Heart right ventricle (tissue), 16 donors: ENCODE data around the gene AUTS2. TPM values are rescaled to one million over a fixed set of nuclear protein-coding genes. Genes with fewer than 3 reads are reported as not detected.

ENCODE experiments used
- ATAC-seq, 8 donors: fragments of 200-7000 bp; cut with Tn5 transposase; one replicate each; pipeline ENCODE4 v1.9.1; 2020; ENCODE audit warnings: mild to moderate bottlenecking in 8 of 8, moderate library complexity in 8 of 8, moderate number of reproducible peaks in 1 of 8
- DNase-seq, 2 donors: peaks; one replicate each; pipeline ENCODE4 v3.0.0-alpha.2; 2020
- H3K27ac ChIP-seq, 10 donors: fragments of 200-600 bp; sonication (generic) in 2 of 10; one replicate each; pipeline versions ENCODE4 v1.5.0 to v1.8.0; 2020 to 2022; ENCODE audit warnings: mild to moderate bottlenecking in 3 of 10
- H3K27me3 ChIP-seq, 7 donors: fragments of 200-600 bp; one replicate each; pipeline ENCODE4 v1.8.0; 2021 to 2022; ENCODE audit warnings: mild to moderate bottlenecking in 2 of 7
- H3K36me3 ChIP-seq, 9 donors: fragments of 200-600 bp; sonication (generic) in 1 of 9; one replicate each; pipeline versions ENCODE4 v1.5.0 to v1.8.0; 2020 to 2022; ENCODE audit warnings: mild to moderate bottlenecking in 2 of 9
- H3K4me1 ChIP-seq, 9 donors: fragments of 200-600 bp; sonication (generic) in 1 of 9; one replicate each; pipeline versions ENCODE4 v1.5.0 to v1.8.0; 2020 to 2022; ENCODE audit warnings: mild to moderate bottlenecking in 4 of 9
- H3K4me3 ChIP-seq, 10 donors: fragments of 200-600 bp; sonication (generic) in 2 of 10; one replicate each; pipeline versions ENCODE4 v1.5.0 to v1.8.0; 2020 to 2022; ENCODE audit warnings: mild to moderate bottlenecking in 7 of 10, moderate library complexity in 2 of 10
- H3K9me3 ChIP-seq, 11 donors: fragments of 200-600 bp in 10 of 11; sonication (generic) in 2 of 11; one replicate each; pipeline versions ENCODE4 v1.5.0 to v1.8.0; 2013 to 2022; ENCODE audit warnings: mild to moderate bottlenecking in 2 of 11, control low read depth in 1 of 11, moderate library complexity in 1 of 11
- WGBS, 2 donors: extraction: QIAGEN DNeasy Blood & Tissue Kit; methylation state at CpG; one replicate each; pipeline ENCODE4 v1.1.7; 2013; ENCODE audit warnings: inconsistent platforms in 1 of 2; 5-methylcytosine and 5-hydroxymethylcytosine counted together
- intact Hi-C, 10 donors: fragments of 100-400 bp; cut with DNase I; formaldehyde crosslinking; loops; one replicate each; pipeline versions ENCODE4 v1.11.1 to v1.14.2; 2022
- polyA plus RNA-seq, 2 donors: library from polyadenylated mRNA; stranded (reverse); fragments of 200-250 nt; gene quantifications; one replicate each; pipeline ENCODE4 v1.2.3, GENCODE V29; 2013
- total RNA-seq, 10 donors: library from RNA; stranded (reverse); fragmentation: NEBNext Ultra II Directional in 3 of 10; extraction: Animal tissue kit (Norgen Biotek cat#: 25700) in 3 of 10; gene quantifications; one replicate each; pipeline versions ENCODE4 v1.2.1 to v1.2.4, GENCODE V29; 2021 to 2023
- TF ChIP-seq, protein P1 (sequence below), 9 donors: fragments of 200-600 bp; sonication (generic) in 2 of 9; IDR thresholded peaks; one replicate each; pipeline versions ENCODE4 v1.5.0 to v1.8.0; 2021 to 2022; ENCODE audit warnings: antibody characterized with exemption in 9 of 9, mild to moderate bottlenecking in 5 of 9, moderate library complexity in 1 of 9
- donor health status: Arrhythmogenic right ventricular cardiomyopathy.
- donor health status: ischemic (EF 13 %, LVEDD 7.1; RV severe dilation, severe dysfunction).
- donor health status: healthy with polysubstance abuse.
- donor health status: DM: no; HTN: yes; CAD: no.
- donor health status: DM: no; HTN: no; CAD: no.
- donor health status: ischemic (EF 25% LVEDD 6.9; RV normal size, moderate dysfunction).
- donor health status: ischemic (EF 25% LVEDD 5.7; RV mildly dilated, moderate dysfunction).
- donor health status: healthy.
- donor health status: DM: yes; HTN: yes; CAD: no.
- donor health status: Ischemic cardiomyopathy.
- donor health status: ischemic (EF 35%, LVEDD 5.7; RV mildly dilated, moderate dysfunction).
- donor health status: nonischemic (EF 11% LVEDD 7.7; RV severe dilation, severe dysfunction).
- donor health status: DM: yes; HTN: yes; CAD: no.
- donor health status: PGD.
- donor health status: ischemic (EF 29% LVEDD 5.4; RV normal size, mild dysfunction).
- donor health status: nonischemic (EF 23%, LVEDD 6.1; RV moderate dilation, normal function).

AUTS2 gene
- total and polyA plus RNA-seq, 12 donors = 1.6 to 11.2 (median 7.3) TPM

- intact Hi-C loops = no loop called here
- DNase-seq = no peak
- Histone ChIP-seq H3K9me3 (no peaks in the 10 kb centered on the region), H3K36me3 (no peaks in the 10 kb centered on the region), H3K27me3 (no peaks in the 10 kb centered on the region), H3K4me1 (peaks cover 9 to 28% (median 22%) of the 10 kb centered on the region in 9 donors), H3K4me3 (no peak overlapping the region), H3K27ac (no peak overlapping the region)
- 91 to 98% methylated on average over 2 of the region's 2 CpGs for WGBS, 2 donors
- TF ChIP-seq, protein P1, sequence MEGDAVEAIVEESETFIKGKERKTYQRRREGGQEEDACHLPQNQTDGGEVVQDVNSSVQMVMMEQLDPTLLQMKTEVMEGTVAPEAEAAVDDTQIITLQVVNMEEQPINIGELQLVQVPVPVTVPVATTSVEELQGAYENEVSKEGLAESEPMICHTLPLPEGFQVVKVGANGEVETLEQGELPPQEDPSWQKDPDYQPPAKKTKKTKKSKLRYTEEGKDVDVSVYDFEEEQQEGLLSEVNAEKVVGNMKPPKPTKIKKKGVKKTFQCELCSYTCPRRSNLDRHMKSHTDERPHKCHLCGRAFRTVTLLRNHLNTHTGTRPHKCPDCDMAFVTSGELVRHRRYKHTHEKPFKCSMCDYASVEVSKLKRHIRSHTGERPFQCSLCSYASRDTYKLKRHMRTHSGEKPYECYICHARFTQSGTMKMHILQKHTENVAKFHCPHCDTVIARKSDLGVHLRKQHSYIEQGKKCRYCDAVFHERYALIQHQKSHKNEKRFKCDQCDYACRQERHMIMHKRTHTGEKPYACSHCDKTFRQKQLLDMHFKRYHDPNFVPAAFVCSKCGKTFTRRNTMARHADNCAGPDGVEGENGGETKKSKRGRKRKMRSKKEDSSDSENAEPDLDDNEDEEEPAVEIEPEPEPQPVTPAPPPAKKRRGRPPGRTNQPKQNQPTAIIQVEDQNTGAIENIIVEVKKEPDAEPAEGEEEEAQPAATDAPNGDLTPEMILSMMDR (IDR thresholded peaks at IDR 0.05) = no peak
- no peak for ATAC-seq
Observed at GRCh38 chr7:69735582-69735981, 137.3 kb downstream of the AUTS2 start.

- no peak for DNase-seq
- no peaks in the 10 kb centered on the region for H3K27me3 ChIP-seq
- TF ChIP-seq, protein P1 (IDR thresholded peaks at IDR 0.05) = no peak
- no peak overlapping the region for H3K27ac ChIP-seq
- WGBS, 2 donors = 84 to 90% methylated on average over 3 of the region's 3 CpGs
- no peak for ATAC-seq
- peaks cover 9 to 30% (median 22%) of the 10 kb centered on the region in 9 donors for H3K4me1 ChIP-seq
- intact Hi-C loops = no loop called here
- no peaks in the 10 kb centered on the region for H3K9me3 ChIP-seq
- no peak overlapping the region for H3K4me3 ChIP-seq
- H3K36me3 ChIP-seq = no peaks in the 10 kb centered on the region
Observed at GRCh38 chr7:69736126-69736810, 138.0 kb downstream of the AUTS2 start.

DNA sequence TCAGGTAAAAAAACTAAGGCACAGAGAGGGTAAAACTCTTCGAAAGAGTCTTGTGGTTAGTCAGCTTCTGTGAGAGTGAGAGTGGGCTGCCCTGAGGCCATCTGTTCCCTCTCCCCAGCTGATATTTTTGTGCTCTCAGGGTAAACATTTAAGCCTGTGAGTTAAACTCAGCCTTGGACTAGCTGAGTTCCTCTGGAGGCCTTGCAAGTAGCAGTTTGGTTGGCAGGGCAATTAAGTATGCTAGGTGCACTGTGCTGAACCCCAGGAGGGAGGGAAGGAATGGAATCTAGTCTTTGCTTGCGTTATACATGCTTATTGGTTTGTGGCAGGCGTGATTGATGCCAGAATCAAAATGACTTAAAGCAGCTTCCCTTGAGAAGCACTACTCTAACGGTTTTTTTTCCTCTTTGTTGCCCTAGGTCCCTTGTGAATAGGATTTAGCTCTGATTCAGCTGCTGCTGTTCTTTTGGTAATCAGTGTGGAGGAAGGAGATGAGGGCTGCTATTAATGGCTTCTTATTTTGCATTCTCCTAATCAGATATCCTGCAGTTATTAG, 140.2 kb downstream of the AUTS2 start:
- H3K4me1 ChIP-seq = peaks cover 9 to 30% (median 22%) of the 10 kb centered on the region in 9 donors
- TF ChIP-seq, protein P1 (IDR thresholded peaks at IDR 0.05) = no peak
- H3K27me3 ChIP-seq = no peaks in the 10 kb centered on the region
- H3K9me3 ChIP-seq = no peaks in the 10 kb centered on the region
- ATAC-seq = peak in 4 of 8 donors; percentile 22 to 42 (median 32)
- no peak overlapping the region for H3K27ac ChIP-seq
- no peaks in the 10 kb centered on the region for H3K36me3 ChIP-seq
- intact Hi-C loops = no loop called here
- no peak overlapping the region for H3K4me3 ChIP-seq
- 49 to 58% methylated on average over 4 of the region's 4 CpGs for WGBS, 2 donors
- no peak for DNase-seq

GRCh38 chr7:69739190-69739589, 140.9 kb downstream of the AUTS2 start:
- TF ChIP-seq, protein P1 (IDR thresholded peaks at IDR 0.05) = no peak
- no peak overlapping the region for H3K4me3 ChIP-seq
- H3K9me3 ChIP-seq = no peaks in the 10 kb centered on the region
- no peaks in the 10 kb centered on the region for H3K36me3 ChIP-seq
- WGBS, 2 donors = 98 to 100% methylated on average over 1 of the region's 1 CpG
- H3K27me3 ChIP-seq = no peaks in the 10 kb centered on the region
- intact Hi-C loops = no loop called here
- DNase-seq = no peak
- H3K4me1 ChIP-seq = peaks cover 9 to 30% (median 22%) of the 10 kb centered on the region in 9 donors
- no peak for ATAC-seq
- no peak overlapping the region for H3K27ac ChIP-seq
